IPS-11a (cell line): ENCODE data around the gene LSMEM2.

Experiments
- H3K4me3 ChIP-seq: one replicate; pipeline ENCODE4 v1.5.1; 2013; ENCODE audit warnings: low read depth, low read length, control low read depth

LSMEM2 gene

GRCh38 chr3:50320853-50321335 is 42.0 kb downstream of the LSMEM2 start:
- peak overlapping the region; percentile 82 for H3K4me3 ChIP-seq

GRCh38 chr3:50321336-50322114 is 42.6 kb downstream of the LSMEM2 start:
- peak overlapping the region; percentile 82 for H3K4me3 ChIP-seq

GRCh38 chr3:50322115-50322385 is 43.2 kb downstream of the LSMEM2 start:
- peak overlapping the region; percentile 82 for H3K4me3 ChIP-seq

DNA sequence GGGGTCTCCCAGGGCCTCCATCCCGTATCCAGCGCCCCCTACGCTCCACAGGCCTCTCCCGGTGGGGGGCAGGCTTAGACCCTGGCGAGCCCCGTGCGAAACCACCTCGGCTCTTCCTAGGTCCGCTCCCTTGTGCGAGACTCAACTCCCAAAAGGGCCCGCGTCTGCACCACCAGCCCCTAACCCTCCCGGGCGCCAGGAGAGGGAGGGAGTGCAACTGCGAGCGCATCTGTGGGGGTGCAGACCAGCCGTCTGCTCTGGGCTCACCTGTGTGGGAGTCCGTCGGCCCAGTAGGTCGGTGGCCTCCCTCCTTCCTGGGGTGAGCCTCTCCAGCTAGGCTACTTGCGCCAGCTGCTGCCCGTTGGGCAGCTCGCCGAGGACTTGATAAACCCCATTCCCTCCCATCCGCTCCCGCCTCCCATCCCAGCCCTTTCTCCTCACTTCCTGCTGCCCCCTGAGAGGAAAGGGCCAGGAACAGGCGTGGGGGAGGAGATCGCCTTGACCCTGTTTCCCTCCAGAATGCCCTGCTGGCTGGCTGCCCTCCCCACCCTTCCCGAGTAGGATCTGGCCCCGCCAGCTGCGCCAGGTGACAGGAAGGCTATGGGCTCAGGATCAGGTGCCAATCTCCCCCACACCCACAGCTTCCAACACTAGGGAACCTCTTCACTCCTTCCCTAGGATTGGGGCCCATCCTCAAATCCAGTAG is 43.7 kb downstream of the LSMEM2 start, which contains the start of gene HYAL2:
Gene HYAL2, minus strand, starts transcription at position 360 of the 706 bp plus-strand sequence. CDS start 2,256 bp downstream, outside the sequence.
- H3K4me3 ChIP-seq = peak within 1 kb of the TSS; percentile 82

- no peak overlapping the region for H3K4me3 ChIP-seq
Measured at GRCh38 chr3:50323092-50323600, 44.3 kb downstream of the LSMEM2 start.

GRCh38 chr3:50323614-50324199 is 44.8 kb downstream of the LSMEM2 start:
- no peak overlapping the region for H3K4me3 ChIP-seq

- no peak overlapping the region for H3K4me3 ChIP-seq
Measured at GRCh38 chr3:50324351-50325112, 45.6 kb downstream of the LSMEM2 start.

DNA sequence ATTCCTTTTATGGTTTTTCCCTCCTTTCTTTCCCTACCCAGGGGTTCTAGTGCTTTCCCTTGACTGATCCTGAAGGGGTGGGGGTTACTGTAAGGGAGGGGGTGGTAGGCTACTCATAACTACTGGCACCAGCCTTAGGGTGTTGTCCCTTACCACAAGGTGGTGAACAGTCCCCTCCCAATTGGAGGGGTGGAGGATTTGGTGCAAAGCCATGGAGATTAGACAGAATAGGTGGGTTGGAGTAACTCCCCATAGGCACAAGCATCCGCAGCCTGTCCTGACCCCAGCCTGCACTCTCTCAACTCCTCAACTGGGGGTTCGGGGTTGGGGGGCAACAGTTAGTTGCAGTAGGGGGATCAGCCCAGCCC is 46.2 kb downstream of the LSMEM2 start:
- no peak overlapping the region for H3K4me3 ChIP-seq

GRCh38 chr3:50325497-50326181 is 46.8 kb downstream of the LSMEM2 start:
- no peak overlapping the region for H3K4me3 ChIP-seq

GRCh38 chr3:50326182-50326541 is 47.3 kb downstream of the LSMEM2 start:
- H3K4me3 ChIP-seq = no peak overlapping the region

DNA sequence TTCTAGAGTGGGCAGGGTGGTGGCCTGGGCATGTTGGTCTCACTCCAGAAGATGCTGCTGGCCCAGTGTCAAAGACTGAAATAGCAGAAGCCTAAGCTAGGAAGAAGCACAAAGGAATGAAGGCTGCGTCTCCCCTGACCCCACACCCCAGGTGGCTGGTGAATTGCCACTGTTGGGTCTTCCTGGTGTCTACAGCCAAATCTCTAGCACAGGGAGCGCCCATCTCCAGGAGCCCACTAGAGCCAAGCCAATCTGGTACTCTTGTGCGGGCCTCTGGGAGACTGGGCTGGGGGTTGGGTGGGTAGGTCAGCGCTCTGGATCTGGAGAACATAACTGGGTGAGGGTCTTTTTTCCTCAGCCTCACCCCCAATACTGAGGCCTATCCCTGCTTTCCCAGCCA is 48.2 kb downstream of the LSMEM2 start:
- H3K4me3 ChIP-seq = peak overlapping the region; percentile 94

DNA sequence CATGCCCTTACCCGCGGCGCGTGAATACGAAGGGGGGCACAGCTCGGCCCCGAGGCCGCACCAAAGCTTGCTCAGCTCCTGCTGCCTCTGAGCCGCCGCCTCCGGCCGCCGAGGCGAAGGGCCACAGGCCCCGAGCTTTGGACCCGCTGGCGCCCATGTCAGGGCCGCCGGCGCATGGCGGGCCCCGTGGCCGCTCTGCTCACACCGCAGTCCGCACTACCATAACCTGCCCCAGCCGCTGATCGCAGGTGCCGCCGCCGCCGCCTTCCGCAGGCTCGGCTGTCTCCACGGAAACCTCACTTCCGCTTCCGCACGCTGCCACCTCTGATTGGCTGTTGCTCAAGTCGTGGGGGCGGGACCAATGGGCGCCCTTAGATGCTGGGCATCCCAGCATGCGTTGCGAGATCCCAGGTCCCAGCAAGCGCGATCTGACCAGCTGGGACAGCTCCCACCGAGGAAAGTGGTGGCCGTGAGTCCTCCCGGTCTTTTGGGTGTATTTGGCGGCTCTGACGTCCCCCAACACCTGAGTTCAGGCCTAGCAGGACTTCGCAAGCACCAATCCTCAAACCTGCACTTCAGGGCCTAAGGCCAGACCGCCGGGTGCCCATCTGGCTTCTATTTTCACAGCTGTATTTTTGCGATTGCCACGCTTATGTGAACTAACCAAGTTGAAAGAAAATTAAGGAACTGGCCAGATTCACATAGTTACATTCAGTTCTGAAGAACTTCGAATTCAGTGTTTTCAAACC is 49.2 kb downstream of the LSMEM2 start, which contains the start of gene TUSC2:
Gene TUSC2, minus strand, starts transcription at position 281 of the 749 bp plus-strand sequence. Its CDS starts 124 bp downstream, at position 157.
- H3K4me3 ChIP-seq = peak within 1 kb of the TSS; percentile 94

DNA sequence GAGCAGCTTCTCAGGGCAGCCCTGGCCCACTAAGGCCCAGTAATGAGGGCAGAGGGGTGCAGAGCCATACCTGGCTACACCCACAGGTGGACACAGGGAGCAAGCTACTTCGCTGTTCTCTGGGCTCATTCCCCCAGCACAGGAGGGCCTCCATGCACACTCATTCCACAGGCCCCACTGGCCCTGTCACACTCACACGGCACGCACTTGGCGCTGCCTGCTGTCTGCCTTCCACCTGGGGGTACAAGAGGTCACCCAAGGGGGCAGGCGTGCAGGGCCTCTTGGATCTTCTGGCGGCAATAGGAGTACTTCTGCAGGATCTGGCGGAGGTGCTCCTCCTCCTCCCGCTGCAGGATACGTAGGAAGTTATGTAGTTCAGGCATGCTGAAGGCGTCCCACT is 51.4 kb downstream of the LSMEM2 start:
- no peak overlapping the region for H3K4me3 ChIP-seq

DNA sequence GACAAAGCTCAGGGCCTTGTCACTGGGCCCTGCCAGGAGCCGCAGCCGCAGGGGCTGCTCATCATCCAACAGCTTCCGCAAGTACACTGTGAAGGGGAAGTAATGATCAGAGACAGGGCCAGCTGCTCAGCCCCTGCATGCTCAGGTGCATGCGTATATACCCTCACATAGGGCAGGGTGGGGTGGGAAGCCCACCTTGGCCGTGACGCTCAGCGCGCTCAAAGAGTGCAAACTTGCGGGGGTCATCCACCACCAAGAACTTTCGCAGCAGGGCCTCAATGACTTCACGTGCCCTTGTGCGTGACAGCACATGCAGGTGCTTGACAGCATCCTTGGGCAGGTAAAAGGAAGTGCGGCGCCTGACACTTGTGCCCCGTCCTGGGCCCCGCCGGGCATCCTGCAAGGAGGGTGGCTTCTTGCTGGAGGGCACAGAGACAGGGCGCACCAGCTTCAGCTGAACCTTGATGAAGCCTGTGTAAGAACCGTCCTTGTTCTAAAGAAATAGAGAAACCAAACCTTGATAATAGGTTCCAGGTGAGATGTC is 52.5 kb downstream of the LSMEM2 start:
- H3K4me3 ChIP-seq = no peak overlapping the region

GRCh38 chr3:50333744-50334328 is 54.9 kb downstream of the LSMEM2 start:
- no peak overlapping the region for H3K4me3 ChIP-seq

- H3K4me3 ChIP-seq = no peak overlapping the region
Measured at GRCh38 chr3:50334339-50335075, 55.6 kb downstream of the LSMEM2 start.

DNA sequence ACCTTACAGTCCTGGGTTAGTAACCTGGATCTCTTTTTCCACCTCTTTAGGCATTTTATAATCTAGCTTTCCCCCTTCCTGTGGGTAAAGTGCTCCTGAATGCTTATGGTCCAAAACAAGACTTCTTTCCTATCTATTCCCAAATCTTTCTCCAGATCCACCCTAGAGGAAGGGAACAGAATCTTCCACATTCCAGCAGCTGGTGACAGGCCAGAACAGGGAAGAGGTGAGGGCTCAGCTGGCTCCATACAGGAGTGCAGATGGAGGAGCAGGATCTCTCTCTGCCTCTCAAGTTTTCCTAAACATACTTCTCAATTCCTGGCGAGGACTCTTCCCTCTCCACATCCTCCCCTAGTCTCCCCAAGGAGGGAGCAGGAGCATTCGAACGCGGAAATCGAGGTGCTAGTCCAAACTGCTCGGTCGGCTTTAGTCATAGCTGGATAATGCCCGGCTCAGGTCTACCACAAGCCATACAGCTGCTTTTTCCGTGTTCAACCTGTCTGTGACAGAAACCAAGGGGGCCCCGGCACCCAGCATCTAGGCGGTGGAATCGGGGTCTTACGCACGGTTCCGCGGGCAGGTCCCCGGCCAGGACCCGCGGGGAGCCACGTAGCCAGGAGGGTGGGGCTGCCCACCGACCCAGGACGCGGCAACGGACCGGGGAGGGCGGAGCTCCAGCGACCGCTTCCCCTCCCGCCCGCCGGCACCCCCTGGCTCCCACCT is 57.7 kb downstream of the LSMEM2 start:
- peak overlapping the region; percentile 85 for H3K4me3 ChIP-seq
